ENCODE data around the gene VAV1. TPM values are rescaled to one million over a fixed set of nuclear protein-coding genes. Genes with fewer than 3 reads are reported as not detected.

Gene VAV1
- total and polyA plus RNA-seq, 9 of the 15 experiments (the other 6 are each of a cell fraction or from before 2014, with no cell fraction given) = 0.46 to 20.1 (median 11.1) TPM

DNA sequence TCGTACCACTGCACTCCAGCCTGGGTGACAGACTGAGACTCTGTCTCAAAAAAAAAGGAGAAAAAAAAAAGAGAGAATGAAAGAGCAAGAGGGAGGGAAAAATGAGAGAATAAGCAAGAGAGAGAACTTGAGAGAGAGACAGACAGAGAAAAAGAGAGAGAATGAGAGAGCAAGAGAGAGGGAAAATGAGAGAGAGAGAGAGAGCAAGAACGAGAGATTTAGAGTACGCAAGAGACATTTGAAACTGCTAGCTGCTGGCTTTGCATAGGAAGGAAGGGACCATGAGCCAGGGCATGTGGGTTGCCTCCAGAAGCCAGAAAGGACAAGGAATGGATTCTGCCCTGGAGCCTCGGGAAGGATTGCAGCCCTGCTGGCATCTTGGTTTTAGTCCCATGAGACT lies 105.3 kb downstream of the VAV1 start:
- no peak overlapping the region for H2AFZ ChIP-seq (ENCODE audit: low read depth, low read length)
- no peak for FAIRE-seq
- no peaks in the 10 kb centered on the region for H3K79me2 ChIP-seq (ENCODE audit: control insufficient read depth, insufficient read depth, low read length)
- no peak overlapping the region for H3K4me3 ChIP-seq
- no peak overlapping the region for H3K9ac ChIP-seq (ENCODE audit: insufficient read depth in 1 of 2, low read depth in 2 of 2, low read length in 2 of 2)
- no peak overlapping the region for H3K27ac ChIP-seq (ENCODE audit: extremely low read depth, low read depth, low read length)
- intact Hi-C loops (cut with micrococcal nuclease) (no loop called here), in situ Hi-C loops (cut with MboI) (no loop called here)
- H3K4me1 ChIP-seq (replicated peaks in 1 of 2; ENCODE audit: control insufficient read depth in 2 of 2, insufficient read depth in 2 of 2, low read length in 2 of 2) = no peaks in the 10 kb centered on the region; a peak in 1 of 5 replicates
- H3K9me3 ChIP-seq (replicated peaks; ENCODE audit: control insufficient read depth, insufficient read depth, low read depth, low read length) = no peaks in the 10 kb centered on the region
- POLR2A ChIA-PET = no interaction called here
- H3K4me2 ChIP-seq (ENCODE audit: insufficient read depth, low read length) = no peak overlapping the region
- no peaks in the 10 kb centered on the region for H3K9me1 ChIP-seq (ENCODE audit: control insufficient read depth, insufficient read depth, low read length)
- BruUV-seq (replicated peaks) = no TSS peak
- no peaks in the 10 kb centered on the region for H4K20me1 ChIP-seq (replicated peaks; ENCODE audit: control insufficient read depth, insufficient read depth, low read length)
- TF ChIP-seq TFAM (CRISPR knock-in tag; conservative IDR thresholded peaks at IDR 0.05) (no peak), TOE1 (IDR thresholded peaks at IDR 0.05; ENCODE audit: borderline replicate concordance) (no peak), TOE1 (CRISPR knock-in tag; IDR thresholded peaks at IDR 0.05; ENCODE audit: borderline replicate concordance, low read depth) (no peak), SMC3 (conservative IDR thresholded peaks at IDR 0.05; ENCODE audit: insufficient read depth, low read depth, low read length) (no peak), RUNX1 (IDR thresholded peaks at IDR 0.05; ENCODE audit: low read depth) (no peak)
- TF ChIP-seq, protein P1, sequence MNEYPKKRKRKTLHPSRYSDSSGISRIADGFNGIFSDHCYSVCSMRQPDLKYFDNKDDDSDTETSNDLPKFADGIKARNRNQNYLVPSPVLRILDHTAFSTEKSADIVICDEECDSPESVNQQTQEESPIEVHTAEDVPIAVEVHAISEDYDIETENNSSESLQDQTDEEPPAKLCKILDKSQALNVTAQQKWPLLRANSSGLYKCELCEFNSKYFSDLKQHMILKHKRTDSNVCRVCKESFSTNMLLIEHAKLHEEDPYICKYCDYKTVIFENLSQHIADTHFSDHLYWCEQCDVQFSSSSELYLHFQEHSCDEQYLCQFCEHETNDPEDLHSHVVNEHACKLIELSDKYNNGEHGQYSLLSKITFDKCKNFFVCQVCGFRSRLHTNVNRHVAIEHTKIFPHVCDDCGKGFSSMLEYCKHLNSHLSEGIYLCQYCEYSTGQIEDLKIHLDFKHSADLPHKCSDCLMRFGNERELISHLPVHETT (CRISPR knock-in tag; conservative IDR thresholded peaks at IDR 0.05 in 1 of 2, IDR thresholded peaks at IDR 0.05 in 1 of 2) = no peak
- TF ChIP-seq, protein P2, sequence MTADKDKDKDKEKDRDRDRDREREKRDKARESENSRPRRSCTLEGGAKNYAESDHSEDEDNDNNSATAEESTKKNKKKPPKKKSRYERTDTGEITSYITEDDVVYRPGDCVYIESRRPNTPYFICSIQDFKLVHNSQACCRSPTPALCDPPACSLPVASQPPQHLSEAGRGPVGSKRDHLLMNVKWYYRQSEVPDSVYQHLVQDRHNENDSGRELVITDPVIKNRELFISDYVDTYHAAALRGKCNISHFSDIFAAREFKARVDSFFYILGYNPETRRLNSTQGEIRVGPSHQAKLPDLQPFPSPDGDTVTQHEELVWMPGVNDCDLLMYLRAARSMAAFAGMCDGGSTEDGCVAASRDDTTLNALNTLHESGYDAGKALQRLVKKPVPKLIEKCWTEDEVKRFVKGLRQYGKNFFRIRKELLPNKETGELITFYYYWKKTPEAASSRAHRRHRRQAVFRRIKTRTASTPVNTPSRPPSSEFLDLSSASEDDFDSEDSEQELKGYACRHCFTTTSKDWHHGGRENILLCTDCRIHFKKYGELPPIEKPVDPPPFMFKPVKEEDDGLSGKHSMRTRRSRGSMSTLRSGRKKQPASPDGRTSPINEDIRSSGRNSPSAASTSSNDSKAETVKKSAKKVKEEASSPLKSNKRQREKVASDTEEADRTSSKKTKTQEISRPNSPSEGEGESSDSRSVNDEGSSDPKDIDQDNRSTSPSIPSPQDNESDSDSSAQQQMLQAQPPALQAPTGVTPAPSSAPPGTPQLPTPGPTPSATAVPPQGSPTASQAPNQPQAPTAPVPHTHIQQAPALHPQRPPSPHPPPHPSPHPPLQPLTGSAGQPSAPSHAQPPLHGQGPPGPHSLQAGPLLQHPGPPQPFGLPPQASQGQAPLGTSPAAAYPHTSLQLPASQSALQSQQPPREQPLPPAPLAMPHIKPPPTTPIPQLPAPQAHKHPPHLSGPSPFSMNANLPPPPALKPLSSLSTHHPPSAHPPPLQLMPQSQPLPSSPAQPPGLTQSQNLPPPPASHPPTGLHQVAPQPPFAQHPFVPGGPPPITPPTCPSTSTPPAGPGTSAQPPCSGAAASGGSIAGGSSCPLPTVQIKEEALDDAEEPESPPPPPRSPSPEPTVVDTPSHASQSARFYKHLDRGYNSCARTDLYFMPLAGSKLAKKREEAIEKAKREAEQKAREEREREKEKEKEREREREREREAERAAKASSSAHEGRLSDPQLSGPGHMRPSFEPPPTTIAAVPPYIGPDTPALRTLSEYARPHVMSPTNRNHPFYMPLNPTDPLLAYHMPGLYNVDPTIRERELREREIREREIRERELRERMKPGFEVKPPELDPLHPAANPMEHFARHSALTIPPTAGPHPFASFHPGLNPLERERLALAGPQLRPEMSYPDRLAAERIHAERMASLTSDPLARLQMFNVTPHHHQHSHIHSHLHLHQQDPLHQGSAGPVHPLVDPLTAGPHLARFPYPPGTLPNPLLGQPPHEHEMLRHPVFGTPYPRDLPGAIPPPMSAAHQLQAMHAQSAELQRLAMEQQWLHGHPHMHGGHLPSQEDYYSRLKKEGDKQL (CRISPR knock-in tag; IDR thresholded peaks at IDR 0.05; ENCODE audit: borderline replicate concordance) = no peak
- no peak for DNase-seq (ENCODE audit: extremely low read depth in 1 of 4, low spot score in 3 of 4)
- WGBS (ENCODE audit: insufficient coverage, low coverage, missing lambda C conversion rate) = 0% methylated on average over 4 of the region's 4 CpGs
- H3K27me3 ChIP-seq (ENCODE audit: control insufficient read depth in 2 of 2, insufficient read depth in 2 of 2, low read length in 2 of 2) = peaks cover 4 to 32% of the 10 kb centered on the region in 2 experiments; a peak in 2 of 5 replicates
- ATAC-seq = no peak
- H3K36me3 ChIP-seq (ENCODE audit: control insufficient read depth, insufficient read depth, low read length) = no peaks in the 10 kb centered on the region
- CTCF ChIA-PET (ENCODE audit: low intra/inter-chr PET ratio) = no interaction called here

Data from K562 (cell line).